OCI-M2 (cell line): ENCODE measurements around the gene BCL2.
"Not testable (repeated sequence)": the region's sequence is repeated elsewhere in the genome, so short reads cannot be mapped to it uniquely, and the experiment has no call there.

Experiments
- DNase-seq: peaks from one replicate; lab custom pipeline; 2025; ENCODE audit not compliant: unreplicated experiment; lab: John Stamatoyannopoulos, UW

The BCL2 gene

DNA sequence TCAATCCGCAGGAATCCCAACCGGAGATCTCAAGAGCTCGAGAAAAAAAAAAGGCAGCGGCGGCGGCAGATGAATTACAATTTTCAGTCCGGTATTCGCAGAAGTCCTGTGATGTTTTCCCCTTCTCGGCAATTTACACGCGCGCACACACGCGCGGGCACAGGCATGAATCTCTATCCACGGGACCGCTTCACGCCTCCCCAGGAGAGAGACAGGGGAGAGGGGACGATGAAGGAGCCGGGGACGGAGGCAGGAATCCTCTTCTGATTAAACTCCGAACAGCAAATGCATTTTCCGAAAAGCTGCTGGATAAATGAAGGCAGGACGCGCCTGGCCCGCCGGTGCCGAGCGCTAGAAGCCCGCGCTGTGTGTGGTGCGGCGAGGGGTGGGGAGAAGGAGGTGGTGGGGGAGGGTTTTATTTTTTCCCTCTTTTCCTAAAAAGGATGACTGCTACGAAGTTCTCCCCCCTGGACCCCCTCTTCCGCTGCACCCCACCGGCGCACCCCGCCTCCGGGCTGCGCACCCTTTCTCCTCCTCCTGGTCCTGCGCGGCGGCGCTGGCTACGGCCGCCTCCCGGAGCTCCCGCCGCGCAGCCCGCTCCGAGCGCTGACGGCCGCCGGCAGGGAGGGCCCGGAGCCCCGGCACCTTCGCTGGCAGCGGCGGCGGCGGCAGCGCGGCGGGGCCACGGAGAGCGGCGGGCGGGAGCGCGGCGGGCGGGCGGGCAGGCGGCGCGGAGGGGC is at the start of gene BCL2:
Gene BCL2 (minus strand): TSS at position 387 of the 740 bp plus-strand sequence.
- DNase-seq, result no peak

DNA sequence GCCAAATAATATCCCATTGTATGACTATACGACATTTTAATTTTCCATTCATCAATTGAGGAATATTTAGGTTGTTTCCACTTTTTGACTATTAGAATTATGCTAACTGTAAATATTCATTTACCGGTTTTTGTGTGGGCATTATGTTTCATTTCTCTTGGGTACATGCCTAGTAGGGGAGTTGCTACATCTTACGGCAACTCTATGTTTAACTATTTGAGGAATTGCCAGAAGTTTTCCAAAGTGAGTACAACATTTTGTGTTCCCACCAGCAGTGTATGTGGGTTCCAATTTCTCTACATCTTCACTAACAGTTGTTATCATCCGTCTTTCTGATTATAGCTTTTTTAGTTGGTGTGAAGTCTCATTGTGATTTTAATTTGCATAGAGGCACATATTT is 49.0 kb upstream of the BCL2 start:
- DNase-seq, result no peak

DNA sequence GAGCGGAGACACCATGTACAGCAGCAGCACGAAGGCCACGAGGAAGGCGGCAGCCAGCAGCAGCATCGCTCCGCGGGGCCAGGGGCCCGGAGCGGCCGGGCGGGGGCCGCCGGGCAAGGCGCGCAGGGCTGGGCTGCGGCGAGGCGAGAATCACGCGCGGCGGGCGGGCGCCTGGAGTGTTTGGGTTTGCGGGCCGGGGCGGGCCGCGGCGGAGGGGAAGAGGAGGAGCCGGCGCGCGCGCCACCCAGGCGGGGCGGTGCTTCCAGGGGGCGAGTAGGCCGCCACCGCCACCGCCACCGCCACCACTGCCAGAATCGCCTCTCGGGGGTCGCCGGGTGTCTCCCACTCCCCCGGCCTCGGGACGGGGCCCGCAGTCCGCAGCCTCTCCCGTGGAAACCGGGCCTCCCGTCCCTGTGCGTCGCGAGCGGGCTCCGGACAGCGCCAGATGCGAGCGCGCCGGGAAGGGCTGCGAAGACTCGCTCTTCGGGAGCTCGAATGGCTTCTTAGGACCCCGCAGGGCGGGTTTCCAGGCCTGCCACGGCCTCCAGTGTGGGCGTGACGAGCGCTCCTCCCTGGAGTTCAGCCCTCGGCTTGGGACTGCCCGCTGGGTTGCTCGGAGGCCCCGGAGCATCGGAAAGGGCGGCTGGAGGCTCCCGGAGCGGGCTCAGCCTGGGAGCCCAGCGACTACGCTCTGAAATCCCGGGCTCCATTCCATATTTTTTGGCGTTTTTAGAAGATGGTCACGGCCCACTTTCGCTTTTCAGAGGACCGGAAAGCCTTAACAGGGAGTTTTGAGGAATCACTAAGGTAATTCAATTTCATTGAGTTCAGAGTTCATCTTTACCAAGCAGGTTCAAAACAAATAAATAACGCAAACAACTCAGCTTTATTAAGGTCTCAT is 47.7 kb upstream of the BCL2 start, which contains the start of gene KDSR:
Gene KDSR (minus strand): TSS at position 154 of the 901 bp plus-strand sequence. CDS start 88 bp downstream, at position 66.
- DNase-seq, result peak; percentile 67

DNA sequence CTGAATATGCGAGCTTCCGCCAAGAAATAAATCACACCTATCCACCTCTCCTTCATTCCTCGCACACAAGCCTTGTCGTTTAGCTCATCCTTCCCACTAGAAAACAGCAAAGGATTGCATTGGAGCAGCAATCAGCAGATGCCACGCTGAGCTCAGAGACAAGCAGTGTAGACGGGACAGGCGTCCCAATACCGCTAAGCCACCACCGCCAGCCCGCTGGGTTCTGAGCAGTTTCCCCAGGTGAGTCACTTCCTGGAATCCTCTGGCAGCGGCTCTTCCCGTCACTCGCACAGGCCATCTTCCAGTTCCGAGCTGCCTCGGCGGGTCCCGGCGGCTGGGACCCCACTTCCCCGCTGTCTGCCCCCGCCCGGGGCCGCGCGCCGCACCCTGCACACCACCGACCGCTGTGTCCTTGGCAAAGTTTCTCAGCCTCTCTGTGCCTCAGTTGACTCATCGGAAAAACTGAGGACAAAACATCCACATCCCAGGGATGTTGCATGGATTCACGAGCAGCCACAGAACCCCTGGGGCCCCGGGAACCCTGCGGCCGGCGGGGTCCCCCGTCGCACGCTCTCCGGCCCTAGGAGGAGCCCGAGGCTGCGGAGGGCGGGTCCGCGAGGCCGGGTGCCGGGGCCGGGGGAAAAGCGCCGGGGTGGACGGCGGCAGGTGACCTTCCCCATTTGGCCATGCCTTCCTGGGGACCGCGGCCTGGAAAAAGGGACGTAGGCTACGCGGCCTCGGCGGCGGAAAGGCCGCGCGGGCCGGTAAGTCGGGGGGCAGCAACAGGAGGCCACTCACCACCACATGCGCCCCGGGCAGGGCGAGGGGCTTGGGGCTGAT is 46.9 kb upstream of the BCL2 start:
- no peak for DNase-seq

DNA sequence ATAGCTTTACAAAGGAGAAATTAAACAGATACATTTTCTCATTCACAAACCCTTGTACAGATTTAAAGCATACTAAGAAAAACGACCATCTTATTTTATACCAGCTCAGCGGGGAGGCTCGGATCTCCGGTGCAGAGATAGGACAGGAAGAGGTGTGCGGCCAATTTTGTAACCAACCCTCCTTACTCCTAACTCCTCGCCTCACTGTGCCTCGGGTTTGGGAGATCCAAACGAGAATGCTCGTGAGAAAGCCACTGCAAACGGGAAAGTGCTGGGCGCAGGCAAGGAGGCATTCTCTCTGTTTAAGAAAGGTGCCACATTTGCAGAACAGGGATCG is 46.3 kb upstream of the BCL2 start:
- DNase-seq, result no peak

DNA sequence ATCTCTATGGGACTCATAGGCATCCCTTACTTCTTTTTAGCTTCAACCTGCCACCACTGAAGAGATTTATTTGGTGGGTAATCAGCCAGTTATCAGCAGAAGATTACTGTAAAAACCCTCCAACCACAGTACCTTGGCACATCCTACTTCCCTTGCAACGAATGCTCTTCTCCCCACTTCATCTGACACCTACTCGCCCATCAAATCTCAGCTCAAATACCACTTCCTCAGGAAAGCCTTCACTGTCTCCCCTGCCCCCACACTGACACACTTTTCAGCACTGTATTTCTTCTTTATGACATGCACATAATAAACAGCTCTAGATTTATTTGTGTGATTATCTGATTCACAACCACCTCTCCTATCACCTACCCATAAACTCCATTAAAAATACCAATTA is 44.4 kb upstream of the BCL2 start:
- no peak for DNase-seq

DNA sequence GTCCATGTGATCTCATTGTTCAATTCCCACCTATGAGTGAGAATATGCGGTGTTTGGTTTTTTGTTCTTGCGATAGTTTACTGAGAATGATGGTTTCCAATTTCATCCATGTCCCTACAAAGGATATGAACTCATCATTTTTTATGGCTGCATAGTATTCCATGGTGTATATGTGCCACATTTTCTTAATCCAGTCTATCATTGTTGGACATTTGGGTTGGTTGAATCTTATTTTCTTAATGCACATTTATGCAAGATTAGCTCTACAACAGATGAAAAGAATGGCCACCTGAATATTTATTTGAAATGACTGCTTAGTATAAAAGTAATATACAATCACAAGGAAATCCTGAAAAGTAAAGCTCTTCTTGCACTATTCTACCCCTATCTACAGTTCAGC is 43.9 kb upstream of the BCL2 start:
- DNase-seq, result not testable (repeated sequence)

DNA sequence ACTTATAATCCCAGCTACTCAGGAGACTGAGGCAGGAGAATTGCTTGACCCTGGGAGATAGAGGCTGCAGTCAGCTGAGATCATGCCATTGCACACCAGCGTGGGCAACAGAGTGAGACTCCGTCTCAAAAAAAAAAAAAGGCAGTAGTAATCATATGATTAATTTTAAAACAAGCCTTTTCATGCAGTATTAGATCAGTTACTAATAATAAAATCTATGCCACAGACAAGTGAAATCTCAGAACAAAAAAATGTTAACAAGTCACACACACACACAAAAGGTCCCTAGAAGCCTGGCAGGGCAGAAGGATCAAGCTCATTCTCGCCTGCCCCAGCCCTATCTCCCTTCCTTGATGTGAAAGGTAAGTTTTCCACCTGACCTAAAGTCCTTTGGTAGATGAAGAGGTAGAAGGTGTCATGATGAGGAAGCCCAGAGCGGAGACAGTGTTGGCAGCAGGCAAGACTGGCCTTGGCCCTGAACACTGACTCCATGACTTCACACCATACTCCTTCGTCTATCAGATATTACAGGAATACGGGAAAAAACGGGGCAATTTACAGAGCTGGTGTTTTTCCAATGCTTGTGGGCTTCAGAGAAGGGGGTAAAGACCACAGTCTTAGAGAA is 36.8 kb upstream of the BCL2 start:
- DNase-seq, result no peak

DNA sequence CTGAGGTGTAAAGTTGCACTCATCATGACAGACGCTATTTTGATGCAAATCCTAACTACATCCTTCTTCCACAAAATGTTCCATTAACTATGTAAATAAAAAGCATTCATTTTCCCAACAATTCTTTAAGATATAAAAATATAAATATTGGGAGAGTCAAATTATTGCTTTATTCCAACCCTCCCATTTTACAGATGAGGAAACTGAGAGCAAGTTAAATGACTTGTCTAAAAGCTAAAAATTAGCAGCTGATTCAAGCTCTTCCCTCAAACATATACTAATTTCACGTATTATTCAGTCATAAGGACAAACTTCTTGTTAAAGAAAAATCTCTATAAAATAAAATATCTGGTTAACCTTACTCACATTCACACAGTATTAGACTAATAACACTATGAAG is 30.7 kb upstream of the BCL2 start:
- DNase-seq, result no peak

DNA sequence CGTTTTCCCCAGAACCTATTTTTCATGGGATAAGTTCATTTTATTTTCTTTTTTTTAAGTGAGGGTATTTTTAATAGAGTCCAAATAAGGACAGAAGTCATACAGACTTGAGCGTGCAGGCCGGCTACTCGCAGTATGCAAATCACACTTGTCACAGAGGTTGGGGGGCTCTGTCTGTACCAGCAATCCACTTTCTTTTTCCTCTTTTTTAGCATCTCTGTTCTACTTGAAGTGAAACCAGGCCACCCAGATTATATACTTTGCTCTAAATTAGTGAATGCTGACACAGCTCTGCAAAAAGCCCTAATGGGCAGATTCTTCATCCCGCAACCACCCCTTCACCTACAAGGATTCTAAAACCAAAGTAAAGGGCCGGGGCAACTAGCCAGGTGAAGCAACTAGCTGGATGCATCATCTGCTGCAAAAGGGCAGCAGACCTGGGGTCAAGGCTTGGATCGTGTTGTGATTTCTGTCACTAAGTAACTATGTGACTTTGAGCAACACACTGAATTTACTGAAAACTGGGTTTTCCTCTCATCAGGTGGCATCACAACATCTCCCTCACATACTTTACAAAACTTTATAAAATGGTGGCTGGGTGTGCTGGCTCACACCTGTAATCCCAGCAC is 29.1 kb upstream of the BCL2 start:
- DNase-seq, result no peak

DNA sequence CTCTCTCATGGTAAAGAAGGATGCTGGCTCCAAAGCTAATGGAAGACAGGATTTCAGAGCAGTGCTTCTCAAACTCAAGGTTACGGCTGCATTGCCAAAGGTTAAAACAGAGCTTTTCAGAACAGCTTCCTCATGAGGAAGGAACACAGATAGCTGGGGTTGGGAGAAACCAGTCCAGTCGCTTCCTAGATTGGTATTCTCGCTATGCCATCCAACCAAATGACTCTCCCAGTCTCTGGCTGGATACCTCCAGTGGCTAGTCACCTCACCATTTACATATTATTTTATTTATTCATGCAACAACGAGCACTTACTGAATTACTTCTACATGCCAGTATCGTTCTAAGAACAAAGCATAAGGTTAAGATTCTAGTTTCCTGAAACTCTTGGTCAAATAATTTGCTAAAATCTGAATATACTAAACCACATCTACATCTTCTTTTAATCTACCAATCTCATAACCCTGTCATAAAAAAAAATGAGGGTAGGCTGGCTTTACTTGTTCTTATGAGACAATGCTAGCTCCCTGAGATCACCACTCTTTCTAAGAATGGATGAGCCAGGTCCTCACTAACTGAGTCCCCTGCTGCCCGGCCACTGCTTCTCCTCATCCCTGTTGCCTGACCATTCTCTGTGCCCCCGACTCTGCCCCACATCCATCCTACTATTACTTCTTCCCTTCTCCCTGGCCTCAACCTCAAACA is 27.1 kb upstream of the BCL2 start:
- DNase-seq, result no peak

DNA sequence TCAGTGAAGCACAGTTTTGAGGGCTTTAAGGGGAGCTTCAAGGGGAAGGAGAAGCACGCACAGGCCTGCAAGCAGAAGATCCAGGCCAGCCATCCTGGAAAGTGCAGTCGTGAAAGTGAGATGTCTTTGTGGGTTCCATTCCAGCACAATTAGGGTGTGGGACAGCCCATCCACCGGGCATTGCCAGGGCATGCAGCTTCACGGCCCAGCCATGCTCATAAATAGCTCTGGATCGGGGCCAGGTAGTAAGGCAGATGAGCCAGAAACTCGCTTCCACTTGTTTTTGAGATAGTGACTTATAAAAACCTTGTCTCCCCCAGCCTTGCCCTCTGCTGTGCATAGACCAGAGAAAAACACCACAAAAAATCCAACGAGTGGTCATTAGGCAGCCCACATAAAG is 26.5 kb upstream of the BCL2 start:
- no peak for DNase-seq

DNA sequence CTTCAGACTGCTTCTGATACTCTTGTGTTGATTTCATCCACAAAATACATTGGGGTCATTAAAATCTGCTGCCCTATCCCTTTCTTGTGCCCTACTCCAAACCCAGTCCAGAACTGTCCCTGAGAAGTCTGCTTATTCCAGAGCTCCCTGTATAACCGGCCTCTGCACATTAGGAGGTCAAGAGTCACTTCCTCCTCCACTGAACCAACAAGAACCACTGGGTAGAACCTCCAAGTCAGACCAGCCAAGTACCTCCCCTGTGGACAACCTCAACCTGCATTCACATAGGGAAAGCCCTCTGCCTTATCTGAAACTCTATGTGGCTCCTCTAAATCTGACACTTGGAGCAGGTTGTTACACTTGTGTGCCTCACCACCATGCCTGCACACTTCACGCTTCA is 25.3 kb upstream of the BCL2 start:
- DNase-seq, result no peak

DNA sequence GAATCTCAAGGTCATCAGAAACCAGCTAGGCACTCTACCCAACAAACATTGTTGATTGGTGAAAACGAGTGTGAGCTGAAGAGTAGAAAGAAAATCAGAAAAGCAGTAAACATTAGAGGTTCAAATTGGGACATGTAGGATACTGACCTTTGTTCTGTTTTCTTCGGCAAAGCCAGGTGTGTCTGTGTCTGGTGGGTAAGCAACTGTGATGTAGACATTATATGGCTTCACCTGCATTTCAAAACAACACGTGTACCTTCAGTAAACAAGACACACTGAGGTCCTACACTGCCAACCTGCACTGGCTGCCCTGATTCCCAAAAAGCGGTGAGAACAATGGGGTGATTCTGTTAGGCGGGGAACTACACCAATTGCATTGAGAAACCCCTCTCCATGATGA is 24.7 kb upstream of the BCL2 start:
- no peak for DNase-seq

DNA sequence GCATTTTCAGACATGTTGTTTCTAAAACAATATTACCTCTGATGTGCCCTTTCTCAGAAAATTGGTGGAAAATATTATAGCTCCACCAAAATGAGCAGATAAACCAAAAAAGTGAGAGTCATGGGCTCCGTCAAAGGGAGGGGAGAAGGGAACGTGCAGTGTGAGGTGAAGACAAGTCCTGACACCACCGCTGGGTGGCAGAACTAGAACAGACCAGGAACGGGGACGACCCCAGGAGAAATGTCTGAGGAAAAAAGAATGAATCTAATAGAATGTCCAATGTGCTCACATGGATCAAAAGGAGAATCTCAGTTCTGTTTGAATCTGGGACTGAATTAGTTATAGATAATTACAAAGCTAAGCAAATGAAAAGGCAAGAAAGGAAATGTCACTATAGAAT is 22.6 kb upstream of the BCL2 start:
- no peak for DNase-seq

DNA sequence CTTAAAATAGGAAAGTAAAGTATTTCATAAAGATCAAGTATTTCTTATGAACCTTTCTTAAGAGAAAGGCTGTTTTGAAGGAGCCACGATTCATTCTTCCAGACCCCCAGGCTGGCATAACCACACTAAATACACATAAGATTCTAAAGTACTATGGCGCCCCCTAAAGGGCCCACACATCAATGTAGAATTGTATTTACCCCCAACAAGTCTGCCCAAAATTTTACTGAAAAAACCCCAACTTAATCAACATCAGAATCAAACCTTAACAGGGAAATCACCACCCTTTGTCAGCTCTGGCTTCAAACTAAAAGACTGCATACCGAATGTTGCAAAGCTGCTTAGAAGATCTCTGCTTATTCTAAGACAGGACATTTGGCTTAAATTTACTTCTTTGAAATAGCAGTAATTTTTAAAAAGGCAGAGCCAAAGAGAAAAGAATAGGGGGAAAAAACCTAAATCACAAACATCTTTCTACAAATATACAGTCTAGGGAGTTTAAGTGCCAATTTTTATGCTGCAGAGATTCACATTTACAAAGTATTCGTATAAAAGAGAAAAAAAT is 20.4 kb upstream of the BCL2 start:
- no peak for DNase-seq

DNA sequence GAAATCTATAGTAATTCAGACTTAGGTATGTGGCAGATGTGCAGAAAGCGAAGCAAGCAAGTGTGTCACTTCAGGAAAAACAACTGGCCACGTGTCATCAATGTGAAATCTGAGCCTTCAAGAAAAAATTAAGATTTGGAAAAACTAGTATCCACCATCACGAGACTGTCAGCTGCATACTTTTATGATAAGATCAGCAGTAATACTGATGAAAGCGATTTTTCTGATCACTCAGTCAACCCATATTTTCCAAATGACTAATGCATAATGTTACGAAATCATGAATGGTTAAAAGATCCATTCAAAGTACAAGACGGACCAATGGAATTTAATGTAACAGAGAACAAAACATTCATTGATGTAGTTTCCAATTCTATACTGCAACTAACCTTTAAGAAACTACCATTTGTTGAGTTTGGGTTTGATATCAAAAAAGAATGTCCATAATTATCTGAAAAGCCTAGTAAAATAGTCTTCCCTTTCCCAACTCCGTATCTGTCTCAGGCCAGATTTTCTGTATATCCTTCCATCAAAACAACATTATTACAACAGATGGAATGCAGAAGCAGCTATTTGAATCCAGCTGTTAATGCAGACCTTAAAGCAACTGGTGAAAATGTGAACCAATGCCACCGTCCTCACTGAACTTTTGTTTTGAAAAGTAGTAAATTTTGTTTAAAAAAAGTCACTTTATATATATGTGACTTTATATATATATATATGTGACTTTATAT is 17.0 kb upstream of the BCL2 start:
- no peak for DNase-seq

DNA sequence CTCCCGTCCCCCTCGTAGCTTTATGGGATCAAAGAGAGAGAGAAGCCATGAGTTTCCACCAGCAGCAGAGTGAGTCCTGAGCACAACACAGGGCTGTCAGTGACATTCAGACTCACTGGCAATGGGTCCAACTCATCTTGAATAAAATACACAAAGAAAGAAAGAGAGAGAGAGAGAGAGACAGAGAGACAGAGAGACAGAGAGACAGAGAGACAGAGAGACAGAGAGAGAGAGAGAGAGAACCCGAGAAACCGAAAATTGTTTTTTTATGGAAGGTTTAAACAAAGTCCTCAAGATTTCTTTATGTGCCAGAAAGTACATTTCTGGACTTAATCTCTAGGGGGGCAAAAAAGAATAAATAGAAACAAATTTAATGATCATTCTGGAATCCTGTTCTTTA is 11.5 kb upstream of the BCL2 start:
- no peak for DNase-seq
